Stimulated activated memory B cell treated with anti-CD40 and anti-IgM and Interleukin-4, amounts not matched to agents 10 μg/mL and 1 μg/mL and 100 μg/mL, for 72 hours (primary cell): ENCODE data around the gene C2orf49.
A peak's percentile ranks its signal among the peaks of the same experiment; 100 is the strongest.

Experiments used
- ATAC-seq: fragments of 150-1000 bp; cut with Tn5 transposase; 2 replicates; pipeline ENCODE4 v1.10.0; 2021
- H3K27ac Mint-ChIP-seq: one replicate; pipeline ENCODE4 v1.8.0; 2022; ENCODE audit warnings: mild to moderate bottlenecking, mixed read lengths
- H3K27me3 Mint-ChIP-seq: one replicate; pipeline ENCODE4 v1.8.0; 2022; ENCODE audit warnings: mixed read lengths
- H3K36me3 Mint-ChIP-seq: one replicate; pipeline ENCODE4 v1.8.0; 2022; ENCODE audit warnings: mixed read lengths
- H3K4me1 Mint-ChIP-seq: one replicate; pipeline ENCODE4 v1.8.0; 2022; ENCODE audit warnings: mixed read lengths
- H3K4me3 Mint-ChIP-seq: one replicate; pipeline ENCODE4 v1.8.0; 2022; ENCODE audit warnings: mild to moderate bottlenecking, moderate library complexity, mixed read lengths
- H3K9me3 Mint-ChIP-seq: one replicate; pipeline ENCODE4 v1.8.0; 2022; ENCODE audit warnings: mixed read lengths

C2orf49 gene

GRCh38 chr2:105394951-105395611 is 57.7 kb downstream of the C2orf49 start:
- H3K27me3 Mint-ChIP-seq, result peaks cover 50% of the 10 kb centered on the region
- ATAC-seq, result no peak
- no peak overlapping the region for H3K4me3 Mint-ChIP-seq
- H3K36me3 Mint-ChIP-seq, result no peaks in the 10 kb centered on the region
- no peak overlapping the region for H3K27ac Mint-ChIP-seq
- peaks cover 9% of the 10 kb centered on the region for H3K4me1 Mint-ChIP-seq
- H3K9me3 Mint-ChIP-seq, result no peaks in the 10 kb centered on the region

- H3K36me3 Mint-ChIP-seq, result no peaks in the 10 kb centered on the region
- H3K27me3 Mint-ChIP-seq, result peaks cover 56% of the 10 kb centered on the region
- H3K4me3 Mint-ChIP-seq, result no peak overlapping the region
- no peak overlapping the region for H3K27ac Mint-ChIP-seq
- ATAC-seq, result no peak
- H3K9me3 Mint-ChIP-seq, result no peaks in the 10 kb centered on the region
- peaks cover 9% of the 10 kb centered on the region for H3K4me1 Mint-ChIP-seq
Observed at GRCh38 chr2:105395691-105396090, 58.4 kb downstream of the C2orf49 start.

- Mint-ChIP-seq H3K9me3 (no peaks in the 10 kb centered on the region), H3K4me3 (no peak overlapping the region), H3K36me3 (no peaks in the 10 kb centered on the region), H3K27ac (no peak overlapping the region), H3K4me1 (peaks cover 9% of the 10 kb centered on the region), H3K27me3 (peaks cover 63% of the 10 kb centered on the region)
- ATAC-seq, result no peak
Observed at GRCh38 chr2:105396254-105397024, 59.1 kb downstream of the C2orf49 start.

DNA sequence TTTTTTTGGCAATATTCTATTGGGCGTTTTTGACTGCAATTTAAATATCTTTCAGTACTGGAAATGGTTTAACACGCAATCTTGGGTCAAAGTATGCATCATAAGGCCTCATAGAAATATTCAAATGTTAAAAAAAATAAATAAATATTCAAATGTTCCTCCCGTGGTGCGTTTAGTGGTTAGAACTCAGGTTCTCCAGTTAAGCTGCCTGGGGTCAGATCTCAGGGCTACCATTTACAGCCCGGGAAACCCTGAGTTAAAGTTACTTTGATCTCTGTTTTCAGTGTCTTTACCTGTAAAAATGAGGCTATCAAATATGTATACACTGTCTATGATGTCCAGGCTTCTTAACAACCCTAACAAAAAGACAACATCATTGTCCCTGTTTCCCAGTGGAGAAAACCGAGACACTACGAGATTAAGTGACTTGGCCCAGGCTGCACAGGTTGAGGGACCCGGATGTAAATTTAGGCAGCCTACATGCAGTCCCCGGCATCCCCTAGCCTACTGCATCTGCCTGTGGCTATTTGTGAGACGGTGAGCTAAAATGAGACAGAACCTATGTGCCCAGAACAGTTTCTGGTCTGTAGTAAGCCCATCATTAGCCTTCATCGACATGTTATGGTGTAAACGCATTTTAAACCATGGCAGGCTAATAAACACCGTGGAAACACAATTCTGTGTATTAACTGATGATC is 59.8 kb downstream of the C2orf49 start:
- Mint-ChIP-seq H3K27ac (no peak overlapping the region), H3K27me3 (peaks cover 68% of the 10 kb centered on the region), H3K4me1 (peaks cover 9% of the 10 kb centered on the region), H3K9me3 (no peaks in the 10 kb centered on the region), H3K36me3 (no peaks in the 10 kb centered on the region), H3K4me3 (no peak overlapping the region)
- no peak for ATAC-seq

DNA sequence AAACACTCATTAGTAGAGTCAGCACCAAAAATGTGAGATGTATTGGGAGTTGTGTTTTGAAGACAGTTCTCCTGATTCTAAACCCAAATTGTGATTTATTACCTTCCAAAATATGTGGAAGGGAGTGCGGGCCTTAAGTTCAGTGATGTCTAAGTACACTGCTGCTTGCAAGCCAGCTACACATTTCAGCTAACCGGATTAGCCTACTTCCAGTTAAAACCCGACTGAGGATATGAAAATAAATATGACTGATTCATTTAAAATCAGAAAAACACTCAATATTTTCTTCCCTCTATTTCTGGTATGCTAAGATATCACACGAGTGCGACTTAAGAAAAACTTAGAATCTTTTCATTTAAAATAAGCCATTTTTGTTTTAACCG is 60.6 kb downstream of the C2orf49 start:
- peak overlapping the region; percentile 59 for H3K4me3 Mint-ChIP-seq
- H3K4me1 Mint-ChIP-seq, result peaks cover 9% of the 10 kb centered on the region
- no peaks in the 10 kb centered on the region for H3K9me3 Mint-ChIP-seq
- no peak overlapping the region for H3K27ac Mint-ChIP-seq
- no peaks in the 10 kb centered on the region for H3K36me3 Mint-ChIP-seq
- H3K27me3 Mint-ChIP-seq, result peaks cover 69% of the 10 kb centered on the region
- ATAC-seq, result no peak

DNA sequence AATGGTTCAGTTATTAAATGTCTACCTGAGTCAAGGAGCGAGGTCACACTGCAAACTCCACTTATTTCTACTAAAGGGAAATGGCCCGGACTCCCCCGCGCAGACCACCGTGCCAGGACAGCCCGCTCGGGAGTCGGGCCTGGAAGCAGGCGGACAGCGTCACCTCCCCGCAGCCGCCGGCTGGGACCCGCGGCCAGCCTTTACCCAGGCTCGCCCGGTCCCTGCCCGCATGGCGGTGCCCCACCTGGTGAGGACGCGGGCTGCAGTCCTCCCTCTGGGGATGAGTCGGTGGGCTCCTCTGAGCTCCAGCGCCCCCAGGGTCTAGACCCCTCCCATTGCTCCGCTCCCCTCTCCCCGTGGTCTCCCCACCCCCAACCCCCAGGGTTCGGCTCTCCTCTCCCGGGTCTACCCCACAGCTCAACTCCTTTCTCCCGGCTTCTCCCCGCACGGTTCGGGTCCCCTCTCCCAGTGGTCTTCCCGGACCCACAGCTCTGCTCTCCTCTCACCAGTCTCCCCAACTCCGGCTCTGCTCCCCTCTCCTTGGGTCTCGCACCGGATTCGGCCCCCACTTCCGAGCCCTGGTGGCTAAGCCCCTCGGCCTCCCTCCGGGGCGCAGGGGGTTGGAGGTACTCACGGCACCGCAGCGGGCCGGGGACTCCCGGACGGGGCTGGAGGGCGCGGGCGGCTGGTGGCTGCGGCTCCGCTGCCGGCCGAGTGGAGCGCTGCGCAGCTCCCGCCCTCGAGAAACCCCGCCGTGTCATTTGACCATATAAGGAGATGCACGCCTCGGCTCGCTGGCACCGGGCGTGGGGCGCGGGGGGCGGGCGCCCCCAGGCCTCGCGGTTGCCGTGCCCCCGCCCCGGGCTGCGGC is 61.2 kb downstream of the C2orf49 start, which contains the start of gene FHL2:
Gene FHL2, minus strand, starts transcription at position 716 of the 871 bp plus-strand sequence. CDS start 12,535 bp downstream, outside the sequence.
- no peak within 1 kb of the TSS for H3K27ac Mint-ChIP-seq
- peak; percentile 86 for ATAC-seq
- H3K36me3 Mint-ChIP-seq, result no peaks in the 10 kb centered on the region
- peak within 1 kb of the TSS; percentile 75 for H3K4me3 Mint-ChIP-seq
- no peaks in the 10 kb centered on the region for H3K9me3 Mint-ChIP-seq
- H3K4me1 Mint-ChIP-seq, result peaks cover 9% of the 10 kb centered on the region
- peaks cover 75% of the 10 kb centered on the region for H3K27me3 Mint-ChIP-seq
